GM20000 (cell line): ENCODE data around the gene VPS13A.
"Not testable (repeated sequence)": the region's sequence is repeated elsewhere in the genome, so short reads cannot be mapped to it uniquely, and the experiment has no call there.

Source experiments
- DNase-seq: peaks from one replicate; pipeline ENCODE4 v3.0.0; 2012; ENCODE audit warnings: low spot score
- TF ChIP-seq, protein P1 (sequence below): IDR thresholded peaks from 2 replicates; pipeline ENCODE4 v1.5.1; 2012; ENCODE audit warnings: mild to moderate bottlenecking, control low read depth; ENCODE audit errors: extremely low read depth, missing control alignments

VPS13A gene

DNA sequence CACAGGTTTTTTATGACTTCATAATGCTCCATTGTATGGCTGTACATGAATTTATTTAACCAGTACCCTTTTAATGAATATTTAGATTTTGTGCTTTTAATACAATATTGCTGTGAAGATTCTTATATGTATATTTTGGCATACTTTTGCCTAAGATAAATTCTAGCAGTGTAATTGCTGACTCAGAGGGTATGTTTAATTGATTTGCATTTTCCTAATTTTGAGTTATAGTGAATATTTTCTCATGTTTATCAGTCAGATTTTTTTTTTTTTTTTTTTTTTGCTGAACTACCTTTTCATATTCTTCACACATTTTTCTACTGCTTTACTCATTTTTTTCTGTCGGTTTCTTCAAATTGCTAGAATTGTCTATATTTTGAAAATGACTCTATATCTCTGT is 222.6 kb downstream of the VPS13A start:
- TF ChIP-seq, protein P1, sequence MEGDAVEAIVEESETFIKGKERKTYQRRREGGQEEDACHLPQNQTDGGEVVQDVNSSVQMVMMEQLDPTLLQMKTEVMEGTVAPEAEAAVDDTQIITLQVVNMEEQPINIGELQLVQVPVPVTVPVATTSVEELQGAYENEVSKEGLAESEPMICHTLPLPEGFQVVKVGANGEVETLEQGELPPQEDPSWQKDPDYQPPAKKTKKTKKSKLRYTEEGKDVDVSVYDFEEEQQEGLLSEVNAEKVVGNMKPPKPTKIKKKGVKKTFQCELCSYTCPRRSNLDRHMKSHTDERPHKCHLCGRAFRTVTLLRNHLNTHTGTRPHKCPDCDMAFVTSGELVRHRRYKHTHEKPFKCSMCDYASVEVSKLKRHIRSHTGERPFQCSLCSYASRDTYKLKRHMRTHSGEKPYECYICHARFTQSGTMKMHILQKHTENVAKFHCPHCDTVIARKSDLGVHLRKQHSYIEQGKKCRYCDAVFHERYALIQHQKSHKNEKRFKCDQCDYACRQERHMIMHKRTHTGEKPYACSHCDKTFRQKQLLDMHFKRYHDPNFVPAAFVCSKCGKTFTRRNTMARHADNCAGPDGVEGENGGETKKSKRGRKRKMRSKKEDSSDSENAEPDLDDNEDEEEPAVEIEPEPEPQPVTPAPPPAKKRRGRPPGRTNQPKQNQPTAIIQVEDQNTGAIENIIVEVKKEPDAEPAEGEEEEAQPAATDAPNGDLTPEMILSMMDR, result no peak
- DNase-seq, result no peak

DNA sequence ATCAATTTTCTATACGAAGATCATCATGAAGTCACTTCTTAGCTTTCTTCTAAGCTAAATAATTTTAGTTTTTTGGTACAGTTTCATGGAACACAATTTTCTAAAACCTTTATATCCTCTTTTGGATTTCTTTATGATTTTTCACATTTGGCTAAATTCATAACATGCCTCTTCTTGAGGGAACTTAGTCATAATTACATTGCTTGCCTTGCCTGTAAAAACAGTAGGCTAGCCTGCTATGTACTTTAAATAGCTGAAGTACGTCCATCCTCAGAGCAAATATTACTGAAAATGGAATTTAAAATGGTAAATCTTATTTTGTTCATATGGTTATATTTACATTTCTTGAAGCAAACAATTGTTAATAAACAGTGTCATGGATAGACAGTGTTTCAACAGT is 225.0 kb downstream of the VPS13A start:
- TF ChIP-seq, protein P1, result no peak

DNA sequence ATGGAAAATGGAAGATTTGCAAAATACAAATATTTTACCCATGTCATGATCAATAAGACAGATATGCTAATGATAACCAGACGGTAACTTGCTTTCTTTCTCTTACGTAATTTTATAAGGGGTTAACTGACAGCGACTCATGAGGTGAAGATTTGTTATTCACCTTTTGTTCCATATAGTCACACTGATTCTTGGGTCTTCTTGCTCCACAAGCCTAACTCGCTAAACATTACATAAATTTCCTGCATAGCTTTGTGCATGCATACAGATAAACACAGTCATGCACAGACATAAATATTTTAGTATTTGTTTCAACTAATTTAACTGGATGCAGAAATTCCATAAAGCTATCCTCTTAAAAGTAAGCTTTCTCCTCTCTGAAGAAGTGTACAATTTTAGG is 225.9 kb downstream of the VPS13A start:
- TF ChIP-seq, protein P1, result no peak
- no peak for DNase-seq

More for the DNA sequence above, 225.0 kb downstream of the VPS13A start:
- DNase-seq, result no peak

DNA sequence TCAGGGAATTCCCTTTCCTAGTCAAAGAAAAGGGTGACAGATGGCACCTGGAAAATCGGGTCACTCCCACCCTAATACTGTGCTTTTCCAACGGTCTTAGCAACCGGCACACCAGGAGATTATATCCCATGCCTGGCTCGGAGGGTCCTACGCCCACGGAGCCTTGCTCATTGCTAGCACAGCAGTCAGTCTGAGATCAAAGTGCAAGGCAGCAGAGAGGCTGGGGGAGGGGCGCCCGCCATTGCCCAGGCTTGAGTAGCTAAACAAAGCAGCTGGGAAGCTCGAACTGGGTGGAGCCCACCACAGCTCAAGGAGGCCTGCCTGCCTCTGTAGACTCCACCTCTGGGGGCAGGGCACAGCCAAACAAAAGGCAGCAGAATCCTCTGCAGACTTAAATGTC is 231.2 kb downstream of the VPS13A start:
- DNase-seq, result not testable (repeated sequence)

DNA sequence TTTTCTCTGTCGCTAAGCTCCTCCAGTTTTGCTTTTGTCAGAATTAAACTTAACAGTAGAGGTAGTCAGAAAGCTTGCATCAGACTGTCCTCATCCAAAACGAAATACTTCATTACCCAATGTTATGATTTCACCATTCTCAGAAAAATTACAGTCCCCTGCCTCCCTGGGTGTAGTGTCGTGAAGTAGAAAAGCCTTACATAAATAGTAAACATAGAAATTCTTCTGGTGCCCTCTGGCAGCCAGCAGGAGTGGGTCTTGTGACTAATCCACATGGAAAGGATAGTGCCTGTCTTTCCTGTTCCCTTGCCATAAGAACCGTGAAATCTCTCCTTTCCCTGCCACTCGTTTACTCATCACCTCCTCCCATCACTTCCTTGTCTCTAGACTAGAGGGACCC is 240.2 kb downstream of the VPS13A start:
- DNase-seq, result no peak
- TF ChIP-seq, protein P1, result no peak

DNA sequence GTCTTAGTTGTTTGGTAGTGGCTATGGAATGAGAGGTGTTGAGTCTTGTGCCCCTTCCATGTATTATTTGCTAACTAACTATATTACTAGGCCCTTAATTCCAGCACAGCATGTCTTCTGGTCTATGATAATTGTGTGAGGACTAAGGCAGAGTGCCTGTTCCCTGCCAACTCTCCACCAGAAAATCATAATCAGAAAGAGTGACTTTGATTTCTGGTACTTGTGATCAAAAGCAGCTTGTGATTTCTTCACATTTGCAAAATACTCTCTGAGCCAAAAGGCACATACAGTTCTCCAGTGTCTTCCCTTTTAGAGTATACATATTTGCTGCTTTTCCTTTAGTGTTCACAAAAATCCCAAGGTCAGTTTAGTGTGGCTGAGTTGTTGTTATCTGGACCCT is 240.9 kb downstream of the VPS13A start:
- TF ChIP-seq, protein P1, result no peak
- DNase-seq, result no peak

DNA sequence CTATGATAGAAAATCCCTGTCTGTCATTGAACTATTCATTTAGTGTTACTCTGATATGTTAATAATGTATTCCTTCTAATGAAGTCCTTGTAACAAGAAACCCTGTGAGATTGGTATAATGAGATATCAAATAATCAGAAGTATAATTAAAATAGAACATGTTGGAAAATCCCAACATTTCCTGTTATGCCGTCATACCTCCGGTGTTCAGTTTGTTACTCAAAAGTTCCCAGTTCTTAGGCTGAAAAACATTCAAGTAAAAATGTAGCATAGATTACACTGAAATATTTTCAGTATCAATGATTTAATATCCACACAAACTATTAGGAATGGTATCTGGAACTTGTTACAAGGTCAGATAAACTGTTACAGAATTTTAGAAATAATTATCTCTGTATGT is 243.3 kb downstream of the VPS13A start:
- TF ChIP-seq, protein P1, result no peak

DNA sequence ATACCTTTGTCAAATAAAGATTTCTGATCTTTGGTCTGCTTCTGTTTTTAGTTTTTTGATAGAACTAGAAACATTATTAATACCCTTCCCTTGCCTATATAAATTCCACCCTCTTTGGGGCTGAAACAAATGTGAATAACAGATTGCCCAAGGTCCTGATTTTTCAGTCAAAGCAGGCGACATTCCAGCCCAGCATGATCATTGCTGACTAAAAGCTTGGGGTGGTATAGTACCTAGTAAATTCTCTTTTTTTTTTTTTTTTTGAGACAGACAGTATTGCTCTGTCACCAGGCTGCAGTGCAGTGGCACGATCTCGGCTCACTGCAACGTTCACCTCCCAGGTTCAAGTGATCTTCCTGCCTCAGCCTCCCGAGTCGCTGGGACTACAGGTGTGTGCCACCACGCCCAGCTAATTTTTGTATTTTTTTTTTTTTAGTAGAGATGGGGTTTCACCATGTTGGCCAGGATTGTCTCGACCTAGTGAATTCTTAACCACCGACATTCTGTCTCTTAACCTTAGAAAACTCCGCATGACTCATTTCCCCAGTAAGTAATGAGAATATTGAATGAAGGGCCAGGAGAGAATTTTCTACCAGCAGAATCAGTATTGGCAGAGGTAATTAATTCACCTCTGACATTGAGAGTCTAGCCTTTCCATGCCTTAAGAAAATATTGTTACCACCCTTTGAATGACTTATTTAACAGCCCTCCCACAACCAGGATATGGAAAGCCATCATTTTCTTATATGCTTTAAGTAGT is 244.4 kb downstream of the VPS13A start:
- no peak for DNase-seq
- TF ChIP-seq, protein P1, result no peak

More for the DNA sequence above, 243.3 kb downstream of the VPS13A start:
- no peak for DNase-seq
